HG02852 (cell line): ENCODE measurements around the gene ST3GAL5.

Experiments used
- ATAC-seq: cut with Tn5 transposase; IDR thresholded peaks from one replicate; pipeline ENCODE4 v1.9.1; 2021; ENCODE audit warnings: mild to moderate bottlenecking, moderate library complexity; ENCODE audit not compliant: unreplicated experiment

ST3GAL5 gene

DNA sequence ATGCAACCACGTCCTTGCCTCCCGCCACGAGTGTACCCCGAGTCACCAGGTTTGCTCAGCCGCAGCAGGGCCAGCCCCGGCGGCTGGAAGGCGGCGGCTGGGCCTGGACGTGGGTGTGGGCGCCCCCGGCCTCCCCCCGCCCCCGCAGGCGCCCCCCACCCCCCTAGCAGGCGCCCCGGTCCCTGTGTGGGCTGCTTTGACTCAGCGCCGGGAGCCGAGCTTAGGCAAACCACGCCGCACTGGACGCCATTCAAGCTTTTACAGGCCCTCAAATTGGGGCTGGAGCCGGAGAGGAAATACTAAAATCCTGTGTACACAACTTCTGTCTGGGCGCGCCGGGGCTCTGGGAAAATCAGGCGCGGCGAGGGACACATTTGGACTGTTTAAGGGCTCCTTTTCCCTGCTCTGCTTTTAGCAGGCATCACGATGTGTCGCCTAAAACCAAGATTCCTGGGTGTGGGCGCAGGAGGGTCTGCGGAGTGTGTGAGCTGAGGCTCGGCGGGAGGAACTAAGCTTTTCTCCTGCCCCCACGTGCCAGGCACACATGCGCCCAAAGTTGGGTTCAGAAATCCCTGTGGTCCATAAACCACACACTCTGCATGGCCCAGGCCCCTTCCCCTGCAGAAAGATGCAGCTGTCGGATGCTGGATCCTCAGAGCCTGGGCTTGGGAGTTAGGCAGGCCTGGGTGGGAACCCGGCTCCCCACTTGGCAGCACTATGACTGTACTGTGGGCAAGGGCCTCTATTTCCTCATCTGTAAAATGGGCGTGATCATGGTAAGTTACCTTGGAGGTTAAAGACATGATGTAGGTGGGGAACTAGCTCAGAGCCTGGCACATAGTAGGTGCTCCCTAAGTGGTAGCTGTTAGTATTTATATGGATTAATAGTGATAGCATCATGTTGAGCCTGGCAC is 77.4 kb downstream of the ST3GAL5 start:
- no peak for ATAC-seq

- ATAC-seq: no peak
Observed at GRCh38 chr2:85810371-85811179, 78.2 kb downstream of the ST3GAL5 start.

GRCh38 chr2:85807756-85808155 is 81.0 kb downstream of the ST3GAL5 start:
- no peak for ATAC-seq

GRCh38 chr2:85806358-85807118 is 82.3 kb downstream of the ST3GAL5 start:
- no peak for ATAC-seq

DNA sequence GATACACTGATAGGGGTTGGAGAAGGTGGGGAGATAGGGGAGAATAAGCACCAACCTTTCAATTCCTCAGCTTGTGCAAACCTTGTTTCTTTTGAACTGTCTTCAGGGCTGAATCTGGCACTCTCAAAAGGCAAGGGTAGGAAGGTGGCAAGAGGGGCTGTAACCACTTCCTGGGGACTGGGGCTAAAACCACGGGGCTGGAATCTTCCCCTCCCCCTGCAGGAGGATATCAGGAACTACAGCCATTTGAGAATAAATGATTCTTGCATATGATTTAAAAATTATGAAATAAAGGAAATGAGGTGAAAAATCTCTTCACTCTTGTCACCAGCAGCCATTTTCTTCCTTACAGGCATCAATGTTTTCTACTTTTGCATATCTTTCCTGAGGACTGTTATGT is 84.2 kb downstream of the ST3GAL5 start:
- ATAC-seq: no peak

- ATAC-seq: no peak
Observed at GRCh38 chr2:85803704-85804425, 84.9 kb downstream of the ST3GAL5 start.

GRCh38 chr2:85802354-85803103 is 86.3 kb downstream of the ST3GAL5 start:
- ATAC-seq: no peak

- ATAC-seq: no peak
Observed at GRCh38 chr2:85801871-85802270, 86.9 kb downstream of the ST3GAL5 start.

- no peak for ATAC-seq
Observed at GRCh38 chr2:85800586-85800985, 88.2 kb downstream of the ST3GAL5 start.

DNA sequence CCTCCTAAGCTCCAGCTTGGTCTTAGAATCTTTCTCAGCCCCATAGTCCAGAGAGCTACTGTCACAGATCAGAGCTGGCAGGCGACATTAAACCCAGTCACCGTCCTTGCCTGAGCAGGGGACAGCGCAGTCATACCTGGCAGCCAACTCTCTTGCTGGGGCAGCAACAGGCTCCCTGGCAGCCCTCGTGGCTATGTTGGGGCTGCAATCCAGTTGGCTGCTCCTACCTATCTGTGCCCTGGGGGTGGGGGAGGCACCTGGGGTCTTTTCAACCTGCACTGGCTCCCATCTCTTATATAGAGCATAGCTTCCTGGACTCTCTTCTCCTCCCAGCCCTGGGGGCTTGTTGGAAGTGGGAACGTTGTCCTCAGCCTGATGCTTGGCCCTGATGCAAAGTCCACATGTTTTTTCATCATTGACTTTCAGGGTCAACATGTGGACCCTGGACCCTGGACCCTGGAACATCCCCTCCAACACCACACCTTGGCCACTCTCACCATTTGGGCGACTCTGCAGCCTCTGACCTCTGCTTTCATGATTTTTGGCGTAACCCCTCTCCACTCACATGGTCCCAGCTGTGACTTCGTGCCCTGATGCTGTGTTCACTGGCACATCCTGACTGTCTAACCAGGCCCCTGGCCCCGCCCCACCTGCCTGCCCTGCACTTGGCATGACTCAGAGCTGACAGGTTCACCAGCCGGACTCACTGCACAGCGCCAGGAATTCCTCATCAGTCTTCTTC is 89.4 kb downstream of the ST3GAL5 start:
- ATAC-seq: no peak

- ATAC-seq: no peak
Observed at GRCh38 chr2:85797921-85798320, 90.9 kb downstream of the ST3GAL5 start.

- no peak for ATAC-seq
Observed at GRCh38 chr2:85797263-85797660, 91.5 kb downstream of the ST3GAL5 start.

DNA sequence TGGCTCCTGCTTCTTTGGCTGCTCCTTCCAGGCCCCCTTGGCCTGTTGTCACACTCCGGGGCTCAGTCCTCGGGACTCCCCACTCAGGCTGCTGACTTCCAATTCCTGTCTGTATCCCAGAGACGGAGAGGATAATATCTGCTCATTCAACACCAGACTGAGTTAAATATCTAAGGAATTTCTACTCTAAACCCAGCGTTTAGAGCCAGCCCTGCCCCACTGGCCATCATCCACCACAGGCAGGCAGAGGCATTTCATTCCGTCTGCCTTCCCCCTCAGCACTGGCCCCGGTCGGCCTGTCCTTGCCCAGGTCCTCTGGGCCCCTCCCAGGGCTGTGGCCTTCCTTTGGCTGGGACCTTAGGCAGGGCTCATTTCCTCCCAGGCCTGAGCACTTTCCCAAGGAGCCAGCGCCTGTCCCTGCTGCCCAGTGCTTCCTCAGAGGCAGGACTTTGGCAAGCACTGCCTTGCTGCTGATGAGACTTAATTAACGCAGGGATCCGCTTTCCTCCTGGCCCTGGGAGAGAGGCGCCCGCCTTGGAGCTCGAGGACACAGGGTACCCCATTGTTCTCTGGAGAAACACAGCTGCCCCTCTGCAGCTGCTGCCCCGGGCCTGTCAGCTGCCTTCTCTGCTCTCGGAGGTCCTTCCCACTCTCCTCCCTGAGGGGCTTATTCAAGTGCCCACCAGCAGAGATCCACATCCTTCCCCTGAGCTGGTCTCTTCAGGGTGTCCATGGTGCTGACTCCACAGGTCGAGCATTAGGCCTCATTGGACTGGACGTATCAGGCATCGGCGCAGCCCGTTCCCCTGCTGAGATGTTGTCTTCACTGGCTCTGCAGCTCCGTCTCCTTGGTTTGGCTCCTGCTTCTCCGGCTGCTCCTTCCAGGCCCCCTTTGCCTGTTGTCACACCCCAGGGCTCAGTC is 92.2 kb downstream of the ST3GAL5 start:
- ATAC-seq: no peak

- no peak for ATAC-seq
Observed at GRCh38 chr2:85796046-85796340, 92.8 kb downstream of the ST3GAL5 start.

DNA sequence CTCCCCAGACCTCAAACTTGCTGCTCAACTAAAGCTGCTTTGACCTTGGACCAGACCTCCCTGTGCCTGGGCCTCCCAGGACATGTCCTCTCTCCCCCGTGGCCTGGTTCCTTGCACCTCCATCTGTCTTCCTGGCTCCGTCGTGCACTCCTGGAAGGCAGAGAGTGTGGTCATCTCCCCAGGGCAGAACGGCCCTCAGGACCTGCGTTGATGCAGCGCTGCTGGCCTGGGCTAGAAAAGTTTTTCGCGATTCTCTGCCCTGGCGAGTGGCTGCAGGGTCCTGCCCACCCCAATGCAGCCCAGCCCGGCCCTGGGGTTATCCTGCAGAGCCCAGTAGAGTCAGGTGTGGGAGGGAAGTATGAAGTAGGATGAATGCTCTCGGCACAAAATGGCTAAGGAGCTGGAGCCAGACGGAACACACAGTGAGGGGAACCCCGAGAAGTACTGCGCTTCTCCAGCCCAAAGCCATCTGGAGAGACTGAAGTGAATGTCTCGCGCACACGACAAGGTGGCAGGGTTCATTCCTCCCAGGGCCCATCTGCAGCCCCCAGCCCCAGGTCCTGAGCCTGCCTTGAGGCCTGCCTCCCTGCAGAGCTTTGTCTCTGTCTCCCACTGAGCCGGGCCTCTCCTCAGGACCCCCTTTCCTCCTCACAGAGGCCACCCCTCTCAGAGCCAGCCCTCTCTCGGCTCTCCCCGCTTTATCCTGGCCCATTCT is 93.3 kb downstream of the ST3GAL5 start:
- ATAC-seq: no peak

DNA sequence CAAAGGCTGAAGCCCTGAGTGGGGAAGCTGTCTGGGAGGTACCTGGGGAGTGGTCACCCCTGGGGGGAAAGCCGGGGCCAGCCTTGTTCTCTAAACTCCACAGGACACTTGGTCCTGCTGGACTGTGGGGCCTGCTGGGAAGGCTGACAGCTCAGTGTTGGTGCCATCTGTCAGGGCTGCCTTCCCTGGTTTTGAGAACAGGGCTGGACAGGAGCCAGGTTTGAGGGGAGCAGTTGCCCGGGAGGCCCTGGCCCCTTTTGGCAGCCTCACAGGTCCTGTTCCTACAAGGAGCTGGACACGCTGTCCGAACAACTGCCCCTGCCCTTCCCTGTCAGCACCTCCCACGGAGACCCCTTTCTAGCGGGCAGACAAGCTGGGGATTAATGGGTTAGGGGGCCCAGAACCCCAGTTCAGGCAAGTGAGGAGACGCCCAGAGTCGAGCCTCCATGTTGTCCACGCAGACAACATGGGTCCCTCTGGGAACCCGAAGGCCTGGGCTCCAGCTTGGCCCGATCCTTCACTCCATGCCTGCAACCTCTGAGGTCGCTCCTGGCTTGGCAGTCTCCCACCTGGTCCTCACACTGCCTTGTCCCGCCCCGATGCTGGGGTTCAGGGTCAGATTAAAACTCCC is 94.2 kb downstream of the ST3GAL5 start:
- ATAC-seq: no peak

- ATAC-seq: no peak
Observed at GRCh38 chr2:85794038-85794441, 94.8 kb downstream of the ST3GAL5 start.
